Astrocyte (in vitro differentiated cells and primary cell): ENCODE results near the gene TLNRD1.

Experiments
- EZH2 ChIP-seq: IDR thresholded peaks from 2 replicates; pipeline ENCODE4 v1.6.1; 2012; ENCODE audit warnings: mild to moderate bottlenecking, low read length, inconsistent platforms; ENCODE audit not compliant: insufficient read depth
- TF ChIP-seq, protein P1 (sequence below): IDR thresholded peaks from 2 replicates; pipeline ENCODE4 v1.5.1; 2011; ENCODE audit warnings: low read depth, mild to moderate bottlenecking, inconsistent platforms, low read length, moderate library complexity; ENCODE audit not compliant: insufficient read depth

DNA sequence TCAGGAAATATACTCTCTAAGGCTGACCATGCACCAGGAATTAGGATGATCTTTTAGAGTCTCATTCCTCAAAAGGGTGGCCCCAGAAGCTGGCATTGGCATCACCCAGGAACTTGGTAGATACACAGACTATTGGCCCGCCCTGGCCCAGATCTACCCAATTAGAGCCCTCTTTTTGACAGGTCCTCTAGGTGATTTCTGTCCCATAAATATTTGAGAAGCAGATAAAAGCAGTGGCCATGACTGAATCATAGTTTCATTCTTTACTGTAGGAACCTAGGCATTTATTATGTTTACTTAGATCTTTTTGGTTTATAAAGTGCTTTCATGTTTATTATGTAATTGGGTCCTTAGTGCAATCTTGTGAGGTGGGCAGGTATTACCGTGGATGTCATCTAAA, 7.6 kb downstream of the TLNRD1 start:
- no peak for TF ChIP-seq EZH2
- TF ChIP-seq, protein P1, sequence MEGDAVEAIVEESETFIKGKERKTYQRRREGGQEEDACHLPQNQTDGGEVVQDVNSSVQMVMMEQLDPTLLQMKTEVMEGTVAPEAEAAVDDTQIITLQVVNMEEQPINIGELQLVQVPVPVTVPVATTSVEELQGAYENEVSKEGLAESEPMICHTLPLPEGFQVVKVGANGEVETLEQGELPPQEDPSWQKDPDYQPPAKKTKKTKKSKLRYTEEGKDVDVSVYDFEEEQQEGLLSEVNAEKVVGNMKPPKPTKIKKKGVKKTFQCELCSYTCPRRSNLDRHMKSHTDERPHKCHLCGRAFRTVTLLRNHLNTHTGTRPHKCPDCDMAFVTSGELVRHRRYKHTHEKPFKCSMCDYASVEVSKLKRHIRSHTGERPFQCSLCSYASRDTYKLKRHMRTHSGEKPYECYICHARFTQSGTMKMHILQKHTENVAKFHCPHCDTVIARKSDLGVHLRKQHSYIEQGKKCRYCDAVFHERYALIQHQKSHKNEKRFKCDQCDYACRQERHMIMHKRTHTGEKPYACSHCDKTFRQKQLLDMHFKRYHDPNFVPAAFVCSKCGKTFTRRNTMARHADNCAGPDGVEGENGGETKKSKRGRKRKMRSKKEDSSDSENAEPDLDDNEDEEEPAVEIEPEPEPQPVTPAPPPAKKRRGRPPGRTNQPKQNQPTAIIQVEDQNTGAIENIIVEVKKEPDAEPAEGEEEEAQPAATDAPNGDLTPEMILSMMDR, result no peak
